Limb (tissue), 2 donors: ENCODE data around the gene BEND3.
"Not testable (repeated sequence)": the region's sequence is repeated elsewhere in the genome, so short reads cannot be mapped to it uniquely, and the experiment has no call there.

Experiments used
- DNase-seq, 2 donors: peaks; one replicate each; pipeline ENCODE4 v3.0.0-alpha.2; 2016; ENCODE audit errors: extremely low spot score in 2 of 2

The BEND3 gene

DNA sequence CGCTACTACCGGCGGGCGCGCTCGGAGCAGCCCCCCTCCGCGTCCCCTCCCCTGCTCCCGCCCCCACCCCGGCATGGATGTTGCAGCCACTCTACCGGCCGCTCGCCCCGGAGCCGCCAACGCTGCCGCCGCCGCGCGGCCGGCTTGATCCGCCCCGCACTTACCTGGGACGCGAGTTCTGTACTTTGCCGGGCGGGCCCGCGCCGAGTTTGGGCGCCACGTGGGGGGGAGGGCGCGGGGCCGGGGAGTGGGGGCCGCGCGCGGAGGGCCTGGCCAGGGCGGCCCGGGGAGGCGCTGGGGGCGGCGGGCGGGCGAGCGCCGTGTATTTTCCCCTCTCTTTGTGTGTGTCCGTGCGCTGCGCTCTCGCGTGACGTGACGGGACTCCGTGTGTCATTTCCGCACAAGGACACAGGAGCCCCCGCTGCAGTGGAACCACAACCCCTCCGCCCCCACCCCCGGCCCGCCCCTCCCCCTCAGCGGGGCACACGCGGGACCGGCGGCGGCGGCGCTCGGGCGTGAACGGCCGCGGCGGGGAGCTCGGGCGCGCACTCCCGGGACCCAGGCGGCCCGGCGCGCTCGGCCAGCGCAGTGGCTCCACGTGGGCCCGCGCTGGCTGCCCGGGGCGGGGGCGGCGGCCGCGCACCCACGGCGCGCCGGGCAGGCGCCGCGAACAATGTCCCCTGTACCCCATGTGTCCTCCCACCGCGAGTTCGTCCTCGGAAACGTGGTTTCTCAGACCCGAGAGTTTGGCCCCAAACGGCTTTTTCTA, at the start of gene BEND3:
Gene BEND3 (minus strand): TSS at position 590 of the 769 bp plus-strand sequence. CDS start 16,230 bp downstream, outside the sequence.
- DNase-seq, result peak; percentile 21 to 83

GRCh38 chr6:107164299-107164698, 49.0 kb upstream of the BEND3 start:
- DNase-seq, result not testable (repeated sequence)

- DNase-seq, result no peak
Observed at GRCh38 chr6:107161521-107161920, 46.2 kb upstream of the BEND3 start.

DNA sequence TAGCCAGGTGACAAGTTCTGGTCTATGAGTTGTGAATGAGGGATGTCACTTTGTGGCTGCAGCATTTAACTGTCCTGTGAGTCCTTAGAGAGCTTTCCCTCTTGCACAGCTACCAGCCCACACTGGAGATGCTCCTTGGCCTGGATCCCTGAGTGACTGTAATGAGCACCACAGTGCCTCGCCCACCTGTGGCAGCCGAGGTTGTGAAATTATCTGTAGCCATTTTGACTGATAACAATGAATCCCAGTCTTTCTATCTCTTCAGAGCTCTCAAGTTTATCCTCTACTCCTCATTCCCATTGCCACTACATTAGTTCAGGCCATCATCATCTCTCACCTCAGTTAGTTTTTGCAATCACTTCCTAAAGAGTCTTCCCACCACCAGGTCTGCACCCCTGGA, 41.3 kb upstream of the BEND3 start:
- DNase-seq, result no peak

GRCh38 chr6:107154801-107155160, 39.5 kb upstream of the BEND3 start:
- DNase-seq, result no peak

DNA sequence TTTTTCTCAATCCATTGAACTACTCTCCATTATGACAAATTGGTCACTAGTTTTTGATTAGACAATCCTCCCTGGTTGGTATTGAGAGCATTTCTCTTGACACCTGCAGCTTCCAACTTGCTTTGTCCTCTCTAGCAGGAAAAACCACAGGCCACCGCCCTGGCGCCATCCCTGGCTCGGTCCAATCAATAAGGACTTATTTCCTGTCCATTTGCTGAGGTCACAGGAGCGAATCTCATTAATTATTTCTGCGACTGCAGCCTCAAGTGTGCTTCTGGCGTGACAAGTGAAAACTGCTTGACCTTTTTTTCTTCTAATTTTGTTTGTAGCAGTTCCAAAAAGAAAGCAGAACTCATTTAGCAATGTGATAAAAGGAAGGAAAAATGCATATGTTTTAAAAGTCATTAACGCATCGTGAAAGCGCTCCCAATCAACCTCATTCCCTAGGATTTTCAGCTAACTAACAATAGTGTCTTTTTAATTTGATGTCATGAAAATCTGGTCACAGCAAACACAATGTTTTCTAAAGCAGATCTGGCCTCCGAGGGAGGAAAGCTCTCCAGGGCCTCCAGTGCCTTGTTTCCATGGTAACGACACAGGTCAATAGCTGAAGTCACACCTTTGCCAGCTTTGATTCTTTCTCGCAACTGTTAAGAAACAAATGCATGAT, 39.0 kb upstream of the BEND3 start:
- DNase-seq, result no peak

DNA sequence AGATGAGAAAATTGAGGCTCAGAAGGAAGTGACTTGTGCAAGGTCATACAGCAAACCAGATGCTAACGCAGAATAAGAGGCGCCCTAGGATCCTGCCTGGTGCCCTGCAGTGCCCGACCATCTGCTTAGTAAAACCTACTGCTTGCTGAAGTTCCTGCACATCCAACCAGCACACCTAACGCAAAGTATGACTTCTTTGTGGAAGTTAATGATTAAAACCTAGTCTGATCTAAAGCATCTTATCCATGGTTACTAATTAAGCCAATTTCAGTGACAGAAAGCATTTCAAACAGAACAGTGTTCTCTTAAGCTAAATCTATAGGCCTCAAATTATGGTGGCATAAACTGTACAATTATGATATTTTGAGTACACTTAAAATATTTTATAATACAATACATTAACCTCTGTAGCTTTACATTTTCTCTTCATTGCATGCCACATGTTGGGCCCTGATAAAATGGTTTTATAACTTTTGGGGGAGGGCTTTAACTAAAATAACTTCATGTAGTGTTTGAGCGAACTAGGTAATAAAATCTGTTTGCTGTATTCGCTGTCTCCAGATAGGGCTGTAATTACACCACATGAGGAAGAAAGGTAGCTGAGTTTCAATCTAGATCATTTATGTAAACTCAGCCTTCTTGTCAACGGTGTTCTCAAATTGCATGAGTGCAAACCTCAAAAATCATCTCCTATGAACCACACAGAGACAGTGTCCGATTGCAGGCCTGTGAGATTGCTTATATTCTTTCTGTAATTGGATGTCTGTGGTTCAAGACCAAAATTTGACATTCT, 37.5 kb upstream of the BEND3 start:
- DNase-seq, result no peak

DNA sequence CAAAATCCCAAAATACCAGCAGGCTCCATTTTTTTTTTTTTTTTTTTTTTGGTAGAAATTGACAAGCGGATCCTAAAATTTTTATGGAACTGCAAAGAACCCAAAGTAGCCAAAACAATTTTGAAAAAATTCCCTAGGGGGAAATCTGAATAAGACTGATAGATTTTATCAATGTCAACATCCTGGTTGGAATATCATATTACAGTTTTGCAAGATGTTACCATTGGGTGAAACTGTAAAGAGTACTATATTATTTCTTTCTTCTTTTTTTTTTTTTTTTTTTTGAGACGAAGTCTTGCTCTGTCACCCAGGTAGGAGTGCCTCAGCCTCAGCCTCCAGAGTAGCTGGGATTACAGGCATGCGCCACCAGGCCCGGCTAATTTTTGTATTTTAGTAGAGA, 29.4 kb upstream of the BEND3 start:
- DNase-seq, result no peak

GRCh38 chr6:107144014-107144413, 28.7 kb upstream of the BEND3 start:
- DNase-seq, result no peak

GRCh38 chr6:107140581-107140980, 25.3 kb upstream of the BEND3 start:
- no peak for DNase-seq

GRCh38 chr6:107136324-107136723, 21.0 kb upstream of the BEND3 start:
- not testable (repeated sequence) for DNase-seq

DNA sequence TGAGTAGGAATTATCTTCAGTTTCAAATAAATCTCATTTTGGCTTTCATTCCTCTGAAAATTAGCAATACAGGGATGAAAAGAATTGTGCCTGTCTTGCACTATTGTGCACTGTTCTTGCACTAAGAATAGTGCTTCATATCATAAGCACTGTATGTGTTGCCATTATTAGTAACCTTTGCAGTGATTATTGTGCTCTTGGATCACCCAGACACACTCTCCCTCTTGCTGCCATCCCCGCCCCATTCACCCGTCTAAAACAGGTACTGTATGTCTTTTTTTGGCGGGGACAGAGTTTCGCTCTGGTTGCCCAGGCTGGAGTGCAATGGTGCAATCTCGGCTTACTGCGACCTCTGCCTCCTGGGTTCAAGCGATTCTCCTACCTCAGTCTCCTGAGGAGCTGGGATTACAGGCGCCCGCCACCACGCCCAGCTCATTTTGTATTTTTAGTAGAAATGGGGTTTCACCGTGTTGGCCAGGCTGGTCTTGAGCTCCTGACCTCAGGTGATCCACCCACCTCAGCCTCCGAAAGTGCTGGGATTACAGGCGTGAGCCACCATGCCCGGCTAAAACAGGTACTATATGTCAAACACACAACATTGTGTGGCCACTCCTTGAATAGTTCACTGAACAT, 19.8 kb upstream of the BEND3 start:
- DNase-seq, result not testable (repeated sequence)

DNA sequence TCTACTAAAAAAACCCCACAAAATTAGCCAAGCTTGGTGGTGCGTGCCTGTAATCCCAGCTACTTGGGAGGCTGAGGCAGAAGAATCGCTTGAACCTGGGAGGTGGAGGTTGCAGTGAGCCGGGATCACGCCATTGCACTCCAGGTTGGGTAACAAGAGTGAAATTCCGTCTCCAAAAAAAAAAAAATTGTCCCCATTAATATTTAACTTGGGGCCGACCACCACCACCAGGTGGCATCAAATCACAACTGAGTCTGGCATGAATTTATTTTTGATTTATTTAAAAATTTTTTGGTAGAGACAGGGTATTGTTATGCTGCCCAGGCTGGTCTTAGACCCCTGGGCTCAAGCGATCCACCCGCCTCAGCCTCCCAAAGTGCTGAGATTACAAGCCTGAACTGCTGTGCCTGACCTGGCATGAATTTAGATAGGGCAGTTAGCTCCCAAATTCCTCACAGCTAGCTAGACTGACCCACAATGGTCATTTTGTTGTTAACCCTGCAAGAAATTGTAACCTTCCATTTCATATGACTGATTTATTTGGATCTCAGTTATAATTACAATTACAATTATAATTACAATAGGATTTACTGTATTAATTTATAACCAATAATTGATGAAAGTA, 17.1 kb upstream of the BEND3 start:
- peak in 1 of 2 donors; percentile 64 for DNase-seq

DNA sequence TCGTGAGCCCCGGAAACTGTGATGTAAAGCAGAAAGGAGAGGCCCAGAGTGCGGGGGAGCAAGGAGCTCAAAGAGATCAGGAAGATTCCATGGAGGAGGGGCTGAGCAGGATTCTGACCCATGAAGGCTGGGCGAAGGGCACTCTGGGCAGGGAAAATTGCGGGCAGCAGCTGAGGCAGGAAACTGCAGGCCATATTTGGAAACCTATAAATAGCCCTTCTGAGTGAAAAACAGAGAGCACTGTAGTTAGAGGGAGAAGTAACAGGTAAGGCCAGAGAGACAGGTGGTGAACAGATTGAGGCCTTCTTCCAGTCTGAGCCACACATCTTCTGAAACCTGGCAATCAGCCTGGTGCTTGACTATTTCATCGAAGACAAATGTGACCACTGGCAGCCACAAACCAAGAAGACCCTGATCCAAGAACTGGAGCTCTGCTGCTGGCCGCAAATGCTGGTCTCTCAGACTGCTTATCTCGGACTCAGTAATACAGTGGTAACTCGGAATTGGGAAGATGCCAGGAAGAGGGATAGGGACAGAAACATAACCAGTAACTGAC, 14.1 kb upstream of the BEND3 start:
- no peak for DNase-seq

GRCh38 chr6:107128577-107128976, 13.3 kb upstream of the BEND3 start:
- no peak for DNase-seq

- DNase-seq, result no peak
Observed at GRCh38 chr6:107128175-107128574, 12.9 kb upstream of the BEND3 start.

DNA sequence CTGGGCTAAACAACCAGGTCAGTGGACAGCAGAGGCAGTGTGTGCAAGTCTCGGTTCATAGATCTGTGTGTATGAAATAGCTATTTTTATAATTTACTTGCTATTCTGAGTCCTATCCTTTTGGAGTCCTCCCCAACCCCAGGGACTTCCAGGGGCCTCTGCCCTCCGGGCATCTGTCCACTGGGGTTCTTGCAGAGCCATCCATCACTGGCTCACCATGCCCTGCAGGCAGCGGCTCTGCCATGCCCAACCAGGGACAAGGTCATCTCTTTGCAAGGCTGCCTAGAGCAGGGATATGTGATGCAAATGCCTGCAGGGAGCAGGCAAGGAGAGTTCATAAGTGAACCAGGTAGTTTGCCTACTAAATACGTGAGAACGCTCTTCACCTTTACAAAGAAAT, 10.5 kb upstream of the BEND3 start:
- DNase-seq, result no peak

DNA sequence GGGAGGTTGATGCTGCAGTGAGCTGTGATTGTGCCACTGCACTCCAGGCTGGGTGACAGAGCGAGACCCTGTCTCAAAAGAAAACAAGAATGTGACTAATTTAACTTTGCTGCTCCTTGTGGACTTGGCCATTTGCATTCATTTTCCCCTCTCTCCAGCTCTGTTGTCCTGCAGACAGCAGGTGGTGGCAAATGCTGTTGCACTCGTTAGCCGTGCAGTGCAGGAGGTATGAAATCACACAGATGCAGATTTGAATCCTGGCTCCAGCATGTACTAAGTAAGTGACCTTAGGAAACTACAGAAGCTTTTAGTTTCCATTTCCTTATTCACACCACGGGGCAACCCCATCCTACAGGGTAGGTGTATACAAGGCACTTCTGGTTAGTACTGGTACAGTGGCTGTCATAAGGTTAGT, 9.6 kb upstream of the BEND3 start:
- no peak for DNase-seq

DNA sequence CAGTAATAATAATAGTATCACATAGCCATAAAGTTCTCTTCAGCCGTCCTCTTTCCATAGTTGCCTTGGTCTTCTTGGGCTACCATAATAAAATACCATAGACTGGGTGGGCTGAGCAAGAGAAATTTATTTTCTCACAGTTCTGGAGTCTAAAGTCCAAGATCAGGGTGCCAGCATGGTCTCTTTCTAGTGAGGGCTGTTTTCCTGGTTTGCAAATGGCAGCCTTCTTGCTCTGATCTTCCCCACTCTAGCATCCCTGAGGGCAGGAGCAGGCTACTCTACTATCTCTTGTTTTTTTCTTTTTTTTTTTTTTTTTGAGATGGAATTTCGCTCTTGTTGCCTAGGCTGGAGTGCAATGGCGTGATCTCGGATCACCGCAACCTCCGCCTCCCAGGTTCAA, 8.2 kb upstream of the BEND3 start:
- no peak for DNase-seq

- no peak for DNase-seq
Observed at GRCh38 chr6:107122748-107123147, 7.4 kb upstream of the BEND3 start.

DNA sequence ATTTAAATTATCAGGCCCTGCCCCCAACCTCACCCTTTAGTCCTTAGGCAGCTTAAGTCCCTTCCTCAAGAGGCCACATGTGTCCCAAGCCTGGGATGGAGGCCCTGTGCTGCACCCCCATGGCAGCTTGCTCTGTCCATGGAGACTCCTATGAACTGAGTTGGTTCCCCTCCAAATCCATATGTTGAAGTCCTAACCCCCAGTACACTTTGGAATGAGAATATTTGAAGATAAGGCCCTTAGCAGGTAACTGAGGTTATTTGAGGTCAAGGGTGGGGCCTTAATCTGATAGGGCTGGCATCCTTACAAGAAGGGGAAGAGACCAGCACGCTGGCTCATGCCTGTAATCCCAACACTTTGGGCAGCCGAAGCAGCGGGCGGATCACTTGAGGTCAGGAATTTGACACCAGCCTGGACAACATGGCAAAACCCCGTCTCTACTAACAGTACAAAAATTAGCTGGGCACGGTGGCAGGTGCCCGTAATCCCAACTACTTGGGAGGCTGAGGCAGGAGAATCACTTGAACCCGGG, 6.7 kb upstream of the BEND3 start:
- DNase-seq, result no peak
